ENCODE results near the gene GDF10. TPM values are rescaled to one million over a fixed set of nuclear protein-coding genes. Genes with fewer than 3 reads are reported as not detected.

The GDF10 gene
- total and polyA plus RNA-seq, 2 donors (not counting 3 experiments of a cell fraction or from before 2014, with no cell fraction given) = not detected

- H3K9me1 ChIP-seq (replicated peaks; ENCODE audit: control insufficient read depth, extremely low read depth, insufficient read depth, low read length) = no peaks in the 10 kb centered on the region
- ChIA-PET CTCF (interaction anchor here (1.5 to 1.7 kb wide), 2 partner anchors 28 to 260 kb away, joined by 3 to 6 read pairs; no protein-coding TSS in a partner anchor), POLR2A (no interaction called here)
- H3K4me3 ChIP-seq (replicated peaks in 1 of 3; ENCODE audit: insufficient read depth in 1 of 3, low read depth in 1 of 3, low read length in 3 of 3) = no peak overlapping the region
- intact Hi-C loops (cut with micrococcal nuclease) (no loop called here), dilution Hi-C loops (cut with MboI; ENCODE audit: extremely low pct_ligation_motif_present, low sequenced_read_pairs) (no loop called here)
- H3K27me3 ChIP-seq (ENCODE audit: control insufficient read depth in 2 of 2, insufficient read depth in 2 of 2, low read length in 2 of 2) = no peaks in the 10 kb centered on the region
- H2AFZ ChIP-seq (ENCODE audit: low read depth, low read length) = no peak overlapping the region
- H3K4me1 ChIP-seq (ENCODE audit: control insufficient read depth, extremely low read depth, insufficient read depth, low read length) = no peaks in the 10 kb centered on the region
- H4K20me1 ChIP-seq (replicated peaks; ENCODE audit: control insufficient read depth, extremely low read depth, insufficient read depth, low read length) = no peaks in the 10 kb centered on the region
- no peak overlapping the region for H3K27ac ChIP-seq (ENCODE audit: insufficient read depth, low read depth, low read length)
- no peak overlapping the region for H3K4me2 ChIP-seq (ENCODE audit: insufficient read depth, low read length)
- no peaks in the 10 kb centered on the region for H3K9me3 ChIP-seq (replicated peaks; ENCODE audit: control insufficient read depth, insufficient read depth, low read length)
- H3K79me2 ChIP-seq (ENCODE audit: control insufficient read depth, insufficient read depth, low read length) = no peaks in the 10 kb centered on the region
- no TSS peak for BruUV-seq (replicated peaks)
- FAIRE-seq (no peak), DNase-seq (ENCODE audit: low read depth, low spot score) (no peak)
- no peak overlapping the region for H3K9ac ChIP-seq (replicated peaks; ENCODE audit: extremely low read depth, insufficient read depth, low read length)
- no peak for TF ChIP-seq FOS (IDR thresholded peaks at IDR 0.05; ENCODE audit: borderline replicate concordance, insufficient read depth, low read length)
- TF ChIP-seq CTCF (IDR thresholded peaks at IDR 0.05; ENCODE audit: extremely low read depth in 1 of 2, insufficient read depth in 1 of 2, low read depth in 1 of 2, low read length in 2 of 2) = no peak
- no peak for TF ChIP-seq POLR2AphosphoS5 (IDR thresholded peaks at IDR 0.05; ENCODE audit: insufficient read depth, low read depth, low read length)
- TF ChIP-seq GATA2 (IDR thresholded peaks at IDR 0.05; ENCODE audit: insufficient read depth, insufficient read length, low read depth, low read length) = no peak
- no peak for TF ChIP-seq MYC (IDR thresholded peaks at IDR 0.05; ENCODE audit: low read depth, low read length)
- no peaks in the 10 kb centered on the region for H3K36me3 ChIP-seq (ENCODE audit: control insufficient read depth in 2 of 2, extremely low read depth in 1 of 2, insufficient read depth in 2 of 2, low read length in 2 of 2)
These were observed 16.1 kb upstream of the GDF10 start for GRCh38 chr10:47283848-47284247.
